Osteoblast (primary cell): ENCODE results near the gene CFLAR. TPM values are rescaled to one million over a fixed set of nuclear protein-coding genes. Genes with fewer than 3 reads are reported as not detected.

ENCODE experiments used
- DNase-seq: peaks from one replicate; pipeline ENCODE4 v3.0.0; 2011; ENCODE audit warnings: low spot score, mixed read lengths; ENCODE audit not compliant: insufficient read length; ENCODE audit errors: missing footprints
- H2AFZ ChIP-seq: 2 replicates; pipeline ENCODE4 v1.6.0; 2011; ENCODE audit warnings: mild to moderate bottlenecking, low read length
- H3K27ac ChIP-seq: 2 replicates; pipeline ENCODE4 v1.5.1; 2011; ENCODE audit warnings: mild to moderate bottlenecking, low read depth, low read length, moderate library complexity
- H3K27me3 ChIP-seq: 2 replicates; pipeline ENCODE4 v1.6.0; 2012; ENCODE audit warnings: mild to moderate bottlenecking, control low read depth, inconsistent platforms, low read length, moderate library complexity; ENCODE audit not compliant: insufficient read depth
- H3K36me3 ChIP-seq: 2 replicates; pipeline ENCODE4 v1.5.1; 2011; ENCODE audit warnings: mild to moderate bottlenecking, low read length, control low read depth, moderate library complexity; ENCODE audit not compliant: insufficient read depth
- H3K4me1 ChIP-seq: 2 replicates; pipeline ENCODE4 v1.5.1; 2011; ENCODE audit warnings: mild to moderate bottlenecking, low read length, control low read depth, moderate library complexity; ENCODE audit not compliant: insufficient read depth
- H3K4me2 ChIP-seq: 2 replicates; pipeline ENCODE4 v1.6.0; 2011; ENCODE audit warnings: mild to moderate bottlenecking, low read length; ENCODE audit not compliant: insufficient read depth
- H3K4me3 ChIP-seq: fragments of 200-600 bp; sonication (generic); 3 replicates; pipeline ENCODE4 v1.5.1; 2012; ENCODE audit warnings: mild to moderate bottlenecking, low read length, inconsistent platforms; ENCODE audit not compliant: insufficient read depth
- H3K79me2 ChIP-seq: 2 replicates; pipeline ENCODE4 v1.6.0; 2012; ENCODE audit warnings: mild to moderate bottlenecking, low read length, control low read depth, inconsistent platforms; ENCODE audit not compliant: insufficient read depth
- H3K9me3 ChIP-seq: 2 replicates; pipeline ENCODE4 v1.5.1; 2011; ENCODE audit warnings: low read depth, low read length, control low read depth
- H4K20me1 ChIP-seq: 2 replicates; pipeline ENCODE4 v1.6.0; 2012; ENCODE audit warnings: mild to moderate bottlenecking, low read length, control low read depth; ENCODE audit not compliant: insufficient read depth
- total RNA-seq: library from RNA; depleted of rRNA; stranded (reverse); fragments of >200 nt; gene quantifications from 2 replicates; pipeline ENCODE4 v1.2.3, GENCODE V29; 2012
- TF ChIP-seq, protein P1 (sequence below): IDR thresholded peaks from 2 replicates; pipeline ENCODE4 v1.5.1; 2011; ENCODE audit warnings: mild to moderate bottlenecking, low read depth, low read length, moderate library complexity; ENCODE audit errors: extremely low read depth

CFLAR gene
- total RNA-seq, 1 donor: 78.9 TPM

- Histone ChIP-seq H4K20me1 (no peaks in the 10 kb centered on the region), H3K4me3 (no peak overlapping the region), H2AFZ (no peak overlapping the region), H3K36me3 (peaks cover 44% of the 10 kb centered on the region), H3K4me2 (no peak overlapping the region), H3K4me1 (peaks cover 45% of the 10 kb centered on the region), H3K9me3 (no peaks in the 10 kb centered on the region), H3K79me2 (peaks cover 33% of the 10 kb centered on the region), H3K27me3 (no peaks in the 10 kb centered on the region), H3K27ac (peak overlapping the region; percentile 100)
- TF ChIP-seq, protein P1, sequence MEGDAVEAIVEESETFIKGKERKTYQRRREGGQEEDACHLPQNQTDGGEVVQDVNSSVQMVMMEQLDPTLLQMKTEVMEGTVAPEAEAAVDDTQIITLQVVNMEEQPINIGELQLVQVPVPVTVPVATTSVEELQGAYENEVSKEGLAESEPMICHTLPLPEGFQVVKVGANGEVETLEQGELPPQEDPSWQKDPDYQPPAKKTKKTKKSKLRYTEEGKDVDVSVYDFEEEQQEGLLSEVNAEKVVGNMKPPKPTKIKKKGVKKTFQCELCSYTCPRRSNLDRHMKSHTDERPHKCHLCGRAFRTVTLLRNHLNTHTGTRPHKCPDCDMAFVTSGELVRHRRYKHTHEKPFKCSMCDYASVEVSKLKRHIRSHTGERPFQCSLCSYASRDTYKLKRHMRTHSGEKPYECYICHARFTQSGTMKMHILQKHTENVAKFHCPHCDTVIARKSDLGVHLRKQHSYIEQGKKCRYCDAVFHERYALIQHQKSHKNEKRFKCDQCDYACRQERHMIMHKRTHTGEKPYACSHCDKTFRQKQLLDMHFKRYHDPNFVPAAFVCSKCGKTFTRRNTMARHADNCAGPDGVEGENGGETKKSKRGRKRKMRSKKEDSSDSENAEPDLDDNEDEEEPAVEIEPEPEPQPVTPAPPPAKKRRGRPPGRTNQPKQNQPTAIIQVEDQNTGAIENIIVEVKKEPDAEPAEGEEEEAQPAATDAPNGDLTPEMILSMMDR: no peak
- DNase-seq: no peak
These were observed 36.6 kb downstream of the CFLAR start for GRCh38 chr2:201152517-201152916.

- no peak overlapping the region for H3K4me2 ChIP-seq
- H3K9me3 ChIP-seq: no peaks in the 10 kb centered on the region
- H3K4me3 ChIP-seq: no peak overlapping the region
- peak overlapping the region; percentile 100 for H3K27ac ChIP-seq
- DNase-seq: no peak
- H3K27me3 ChIP-seq: no peaks in the 10 kb centered on the region
- H4K20me1 ChIP-seq: no peaks in the 10 kb centered on the region
- H3K79me2 ChIP-seq: peaks cover 35% of the 10 kb centered on the region
- peaks cover 48% of the 10 kb centered on the region for H3K36me3 ChIP-seq
- peaks cover 47% of the 10 kb centered on the region for H3K4me1 ChIP-seq
- no peak overlapping the region for H2AFZ ChIP-seq
- TF ChIP-seq, protein P1: no peak
These were observed 37.2 kb downstream of the CFLAR start for GRCh38 chr2:201152999-201153815.

DNA sequence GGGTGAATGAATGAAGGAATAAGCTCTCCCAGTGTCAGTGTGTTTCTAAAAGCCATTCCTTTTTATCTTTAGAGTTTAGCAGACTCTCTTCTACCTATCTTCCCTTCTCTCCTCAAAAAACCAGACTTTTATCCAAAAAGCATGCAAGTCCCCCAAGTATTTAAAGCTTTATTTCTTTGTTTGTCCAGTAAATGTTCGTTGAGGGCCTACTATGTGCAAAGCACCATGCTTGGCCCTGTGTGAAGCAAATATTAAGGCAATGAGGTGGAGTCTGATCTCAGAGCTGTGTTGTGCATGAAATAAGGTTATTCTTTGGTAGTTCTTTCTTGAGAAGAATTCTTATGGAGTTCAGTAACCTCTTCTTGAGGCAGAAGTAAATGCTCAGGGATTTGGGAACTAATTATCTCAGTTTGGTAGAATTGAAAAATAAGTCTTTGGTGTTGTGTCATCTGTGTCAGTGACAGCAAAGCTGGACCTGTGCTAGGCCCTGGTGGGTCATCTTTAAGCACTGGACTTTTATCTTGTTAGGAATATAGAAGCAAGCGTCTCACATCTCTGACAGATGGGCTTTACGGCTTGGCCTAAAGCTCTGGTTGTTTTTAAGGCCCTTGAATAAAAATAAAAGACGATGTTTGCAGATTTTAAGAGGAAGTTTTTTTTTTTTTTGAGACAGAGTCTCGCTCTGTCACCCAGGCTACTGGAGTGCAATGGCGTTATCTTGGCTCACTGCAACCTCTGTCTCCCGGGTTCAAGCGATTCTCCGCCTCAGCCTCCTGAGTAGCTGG, 38.8 kb downstream of the CFLAR start:
- Histone ChIP-seq H2AFZ (no peak overlapping the region), H4K20me1 (no peaks in the 10 kb centered on the region), H3K27me3 (no peaks in the 10 kb centered on the region), H3K36me3 (peaks cover 54% of the 10 kb centered on the region), H3K4me3 (no peak overlapping the region), H3K79me2 (peaks cover 37% of the 10 kb centered on the region), H3K4me1 (peaks cover 33% of the 10 kb centered on the region), H3K9me3 (no peaks in the 10 kb centered on the region), H3K4me2 (no peak overlapping the region), H3K27ac (peak overlapping the region; percentile 3)
- no peak for DNase-seq
- TF ChIP-seq, protein P1: no peak

- DNase-seq: no peak
- Histone ChIP-seq H3K4me2 (no peak overlapping the region), H4K20me1 (no peaks in the 10 kb centered on the region), H3K79me2 (peaks cover 42% of the 10 kb centered on the region), H2AFZ (no peak overlapping the region), H3K27ac (no peak overlapping the region), H3K4me3 (no peak overlapping the region), H3K27me3 (no peaks in the 10 kb centered on the region), H3K4me1 (peaks cover 23% of the 10 kb centered on the region), H3K36me3 (peaks cover 63% of the 10 kb centered on the region), H3K9me3 (no peaks in the 10 kb centered on the region)
- TF ChIP-seq, protein P1: no peak
These were observed 40.1 kb downstream of the CFLAR start for GRCh38 chr2:201156036-201156435.
